Breast epithelium (tissue), 4 donors: Measurements from ENCODE around the gene PIGQ. TPM values are rescaled to one million over a fixed set of nuclear protein-coding genes. Genes with fewer than 3 reads are reported as not detected.

Experiments
- DNase-seq, 2 donors: peaks; one replicate each; pipeline ENCODE4 v3.0.0-alpha.2; 2019; ENCODE audit warnings: low spot score in 2 of 2
- H3K27ac ChIP-seq, 2 donors: fragments of 200-600 bp; sonication (generic) in 1 of 2; one replicate each; pipeline ENCODE4 v1.5.1; 2016 to 2019; ENCODE audit warnings: mild to moderate bottlenecking in 1 of 2
- H3K27me3 ChIP-seq, 2 donors: fragments of 200-600 bp; sonication (generic) in 1 of 2; one replicate each; pipeline versions ENCODE4 v1.5.1 to v1.6.0; 2017 to 2019; ENCODE audit warnings: control low read depth in 1 of 2, mild to moderate bottlenecking in 1 of 2
- H3K36me3 ChIP-seq: fragments of 200-600 bp; one replicate; pipeline ENCODE4 v1.5.1; 2019
- H3K4me1 ChIP-seq, 2 donors: fragments of 200-600 bp; sonication (generic); one replicate each; pipeline ENCODE4 v1.5.1; 2016 to 2019; ENCODE audit warnings: control low read depth in 1 of 2
- H3K4me3 ChIP-seq, 3 donors: fragments of 200-600 bp; sonication (generic); 1 replicate in 2 of 3; 2 replicates in 1 of 3; pipeline ENCODE4 v1.5.1; 2016 to 2019; ENCODE audit warnings: mild to moderate bottlenecking in 3 of 3, moderate library complexity in 2 of 3
- H3K9me3 ChIP-seq, 2 donors: fragments of 200-600 bp; sonication (generic) in 1 of 2; one replicate each; pipeline ENCODE4 v1.5.1; 2016 to 2019; ENCODE audit warnings: control low read depth in 1 of 2
- CTCF ChIP-seq, 3 donors: fragments of 450-650 bp; IDR thresholded peaks; one replicate each; pipeline ENCODE4 v1.5.1; 2016 to 2017; ENCODE audit warnings: antibody characterized with exemption in 3 of 3, mild to moderate bottlenecking in 3 of 3, moderate library complexity in 3 of 3
- POLR2A ChIP-seq: fragments of 450-650 bp; IDR thresholded peaks from one replicate; pipeline ENCODE4 v1.6.1; 2016; ENCODE audit warnings: antibody characterized with exemption, mild to moderate bottlenecking, moderate library complexity
- POLR2AphosphoS5 ChIP-seq, 3 donors: sonication (generic); formaldehyde crosslinking; IDR thresholded peaks; one replicate each; pipeline ENCODE4 v1.6.1; 2017; ENCODE audit warnings: antibody characterized with exemption in 3 of 3
- intact Hi-C: fragments of 100-400 bp; cut with DNase I; formaldehyde crosslinking; loops from one replicate; pipeline ENCODE4 v1.15.1; 2023; ENCODE audit warnings: low total_unique reads
- total RNA-seq, 3 donors: library from RNA; depleted of rRNA; stranded (reverse); fragments of >200 nt; gene quantifications; one replicate each; pipeline ENCODE4 v1.1.0, GENCODE V29; 2016

PIGQ gene
- total RNA-seq, 3 donors from 2014 or later, result 22.2 to 36.1 (median 31.9) TPM

- no peak for TF ChIP-seq CTCF (IDR thresholded peaks at IDR 0.05)
- no peak for TF ChIP-seq POLR2AphosphoS5 (IDR thresholded peaks at IDR 0.05)
- TF ChIP-seq POLR2A, result no peak
- H3K4me1 ChIP-seq, result peaks cover 7 to 8% of the 10 kb centered on the region in 2 donors
- no peaks in the 10 kb centered on the region for H3K9me3 ChIP-seq
- no peak overlapping the region for H3K4me3 ChIP-seq
- no peaks in the 10 kb centered on the region for H3K36me3 ChIP-seq
- no peak for DNase-seq
- intact Hi-C loops, result no loop called here
- H3K27ac ChIP-seq, result no peak overlapping the region
- H3K27me3 ChIP-seq, result no peaks in the 10 kb centered on the region
Measured at GRCh38 chr16:624526-625070, 54.8 kb downstream of the PIGQ start.

- no peak overlapping the region for H3K27ac ChIP-seq
- H3K9me3 ChIP-seq, result no peaks in the 10 kb centered on the region
- no peak overlapping the region for H3K4me3 ChIP-seq
- H3K4me1 ChIP-seq, result peaks cover 7 to 13% of the 10 kb centered on the region in 2 donors
- no peak for DNase-seq
- no peaks in the 10 kb centered on the region for H3K27me3 ChIP-seq
- no peaks in the 10 kb centered on the region for H3K36me3 ChIP-seq
- intact Hi-C loops, result no loop called here
- TF ChIP-seq POLR2A (no peak), POLR2AphosphoS5 (IDR thresholded peaks at IDR 0.05) (no peak), CTCF (IDR thresholded peaks at IDR 0.05) (no peak)
Measured at GRCh38 chr16:625117-625976, 55.6 kb downstream of the PIGQ start.

GRCh38 chr16:625977-626765 lies 56.4 kb downstream of the PIGQ start:
- Histone ChIP-seq H3K9me3 (no peaks in the 10 kb centered on the region), H3K27me3 (no peaks in the 10 kb centered on the region), H3K4me3 (no peak overlapping the region), H3K4me1 (peaks cover 15 to 21% of the 10 kb centered on the region in 2 donors), H3K27ac (no peak overlapping the region), H3K36me3 (no peaks in the 10 kb centered on the region)
- TF ChIP-seq CTCF (IDR thresholded peaks at IDR 0.05) (no peak), POLR2AphosphoS5 (IDR thresholded peaks at IDR 0.05) (no peak), POLR2A (no peak)
- DNase-seq, result no peak
- intact Hi-C loops, result no loop called here

GRCh38 chr16:626787-627453 lies 57.2 kb downstream of the PIGQ start:
- DNase-seq, result no peak
- Histone ChIP-seq H3K27me3 (no peaks in the 10 kb centered on the region), H3K4me3 (no peak overlapping the region), H3K36me3 (no peaks in the 10 kb centered on the region), H3K4me1 (peaks cover 11 to 20% of the 10 kb centered on the region in 2 donors), H3K9me3 (no peaks in the 10 kb centered on the region), H3K27ac (no peak overlapping the region)
- intact Hi-C loops, result no loop called here
- no peak for TF ChIP-seq POLR2AphosphoS5 (IDR thresholded peaks at IDR 0.05)
- no peak for TF ChIP-seq POLR2A
- TF ChIP-seq CTCF (IDR thresholded peaks at IDR 0.05), result no peak
